DOHH2 (cell line): ENCODE measurements around the gene ACO1.

Experiments used
- CTCF ChIP-seq: fragments of 200-600 bp; sonication (generic); IDR thresholded peaks from one replicate; pipeline ENCODE4 v1.5.1; 2014; ENCODE audit warnings: antibody characterized with exemption, mild to moderate bottlenecking, low read depth, low read length; ENCODE audit not compliant: poor library complexity, severe bottlenecking
- EZH2phosphoT487 ChIP-seq: fragments of 200-600 bp; sonication (generic); IDR thresholded peaks from 2 replicates; pipeline ENCODE4 v1.6.1; 2017; ENCODE audit warnings: borderline replicate concordance, mild to moderate bottlenecking, antibody characterized with exemption, low read length, moderate library complexity, mixed read lengths

GRCh38 chr9:32360983-32361673, 23.3 kb upstream of the ACO1 start:
- no peak for TF ChIP-seq CTCF
- no peak for TF ChIP-seq EZH2phosphoT487
